ENCODE measurements around the gene DPYSL5. TPM values are rescaled to one million over a fixed set of nuclear protein-coding genes. Genes with fewer than 3 reads are reported as not detected.

Gene DPYSL5
- total and polyA plus RNA-seq, 2 of the 8 experiments (the other 6 are each of a cell fraction or from before 2014, with no cell fraction given) = 11.9 to 16.4 TPM

DNA sequence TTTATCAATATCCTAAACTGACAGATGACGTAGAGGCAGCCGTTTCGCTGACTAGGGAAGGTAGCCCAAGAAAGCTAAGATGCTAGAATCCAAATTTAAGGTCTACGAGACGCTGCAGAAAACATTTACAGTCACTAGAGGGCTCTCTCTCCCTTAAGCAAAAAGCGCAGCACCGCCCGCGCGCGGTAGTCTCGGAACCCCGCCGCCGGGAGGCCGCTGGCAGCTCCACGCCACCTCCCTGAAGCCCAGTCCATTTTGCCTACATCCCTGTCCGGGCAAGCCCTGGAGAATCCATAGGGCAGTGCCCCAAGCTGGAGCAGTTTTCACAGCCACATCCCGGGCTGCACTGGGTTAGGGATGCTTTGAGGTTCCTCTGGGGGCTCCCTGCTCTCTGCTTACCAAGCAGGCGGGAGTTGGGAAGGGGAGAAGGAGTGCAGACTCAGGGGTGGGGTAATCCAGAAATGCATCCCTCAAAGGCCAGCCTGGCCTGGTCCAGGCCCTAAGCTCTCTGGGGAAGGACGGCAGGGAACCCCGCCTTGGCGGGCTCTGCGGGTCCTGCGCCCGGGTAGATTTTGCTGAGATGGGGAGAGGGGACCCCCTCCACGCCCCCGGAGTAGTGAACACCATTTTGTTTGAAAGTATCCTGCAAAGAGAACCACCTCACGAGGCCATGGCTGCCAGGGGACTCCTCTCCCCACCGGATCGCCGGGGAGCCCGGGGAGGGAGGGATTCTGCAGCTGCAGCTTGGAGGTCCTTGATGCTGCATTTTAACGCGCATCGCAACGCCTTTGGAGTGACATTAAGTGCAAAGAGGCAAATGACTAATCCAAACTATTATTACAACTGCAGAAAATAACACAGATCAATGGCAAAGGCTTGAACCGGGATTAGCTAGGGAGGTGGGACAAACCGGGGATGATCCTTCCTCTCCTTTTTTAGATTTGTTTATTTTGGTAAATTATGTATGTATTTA is 1.3 kb upstream of the DPYSL5 start (continued):
- TF ChIP-seq HDAC2 (IDR thresholded peaks at IDR 0.05; ENCODE audit: borderline replicate concordance in 1 of 2, low read depth in 2 of 2, low read length in 2 of 2) = 0 out of 4 replicates have a peak, but pooled peaks of 1 of the 2 experiments have one; percentile 67
- no peak for TF ChIP-seq KDM5A (IDR thresholded peaks at IDR 0.05; ENCODE audit: low read length)
- no peak for TF ChIP-seq SAP30 (IDR thresholded peaks at IDR 0.05; ENCODE audit: insufficient read depth, insufficient replicate concordance, low read length)
- TF ChIP-seq TBP (IDR thresholded peaks at IDR 0.05; ENCODE audit: low read depth, low read length) = peak; percentile 42; the same call in 1 of the 2 replicates
- peak; percentile 66 for TF ChIP-seq KDM4A (IDR thresholded peaks at IDR 0.05; ENCODE audit: low read depth, low read length, severe bottlenecking)
- no peak for TF ChIP-seq KDM1A (IDR thresholded peaks at IDR 0.05; ENCODE audit: borderline replicate concordance, low read length)
- no peak for TF ChIP-seq POU5F1 (IDR thresholded peaks at IDR 0.05; ENCODE audit: low read depth, low read length)
- TF ChIP-seq TAF7 (optimal IDR thresholded peaks at IDR 0.05; ENCODE audit: borderline replicate concordance, low read depth, low read length) = no peak
- 0 out of 2 replicates have a peak, but pooled peaks have one; percentile 30 for TF ChIP-seq JUND (IDR thresholded peaks at IDR 0.05; ENCODE audit: low read length)
